ENCODE data around the gene WFIKKN1. TPM values are rescaled to one million over a fixed set of nuclear protein-coding genes. Genes with fewer than 3 reads are reported as not detected.

Gene WFIKKN1
- total and polyA plus RNA-seq, 2 donors from 2014 or later = 0.69 to 1.8 TPM

GRCh38 chr16:679814-680624 is 49.2 kb downstream of the WFIKKN1 start, which contains the start of gene STUB1:
Gene STUB1 (plus strand): TSS chr16:680410. CDS start chr16:680526, 116 bp downstream.
- intact Hi-C loops (cut with DNase I) = no loop called here
- no peaks in the 10 kb centered on the region for H3K27me3 ChIP-seq (ENCODE audit: control insufficient read depth, insufficient read depth, low read length)
- H3K9ac ChIP-seq (ENCODE audit: low read length in 3 of 3) = peak within 1 kb of the TSS; percentile 26 to 71 (median 64)
- FAIRE-seq (no peak), DNase-seq (peak; percentile 91 to 97 (median 94))
- H3K4me1 ChIP-seq (ENCODE audit: control insufficient read depth in 2 of 3, insufficient read depth in 2 of 3, low read depth in 1 of 3, low read length in 3 of 3) = peaks cover 0 to 41% (median 12%) of the 10 kb centered on the region in 3 donors
- peak within 1 kb of the TSS; percentile 61 to 79 (median 77) for H3K4me3 ChIP-seq (ENCODE audit: low read length in 3 of 3)
- H3K27ac ChIP-seq (ENCODE audit: low read depth in 2 of 2, low read length in 2 of 2) = peak within 1 kb of the TSS; percentile 93 to 94
- peaks cover 5 to 19% (median 8%) of the 10 kb centered on the region in 3 donors for H3K36me3 ChIP-seq (ENCODE audit: control insufficient read depth in 2 of 3, insufficient read depth in 3 of 3, low read length in 3 of 3)
- no peak for TF ChIP-seq CTCF (IDR thresholded peaks at IDR 0.05; ENCODE audit: borderline replicate concordance, extremely low read depth, insufficient read depth)
- H3K9me3 ChIP-seq (ENCODE audit: control insufficient read depth in 2 of 3, insufficient read depth in 1 of 3, low read length in 3 of 3) = no peaks in the 10 kb centered on the region

GRCh38 chr16:680625-680945 is 49.8 kb downstream of the WFIKKN1 start:
- intact Hi-C loops (cut with DNase I) = no loop called here
- DNase-seq (no peak), FAIRE-seq (no peak)
- peak overlapping the region; percentile 9 to 51 for H3K27ac ChIP-seq (ENCODE audit: low read depth in 2 of 2, low read length in 2 of 2)
- H3K4me3 ChIP-seq (ENCODE audit: low read length in 3 of 3) = peak overlapping the region; percentile 42 to 79 (median 77)
- H3K9me3 ChIP-seq (ENCODE audit: control insufficient read depth in 2 of 3, insufficient read depth in 1 of 3, low read length in 3 of 3) = no peaks in the 10 kb centered on the region
- H3K4me1 ChIP-seq (ENCODE audit: control insufficient read depth in 2 of 3, insufficient read depth in 2 of 3, low read depth in 1 of 3, low read length in 3 of 3) = peaks cover 0 to 42% (median 12%) of the 10 kb centered on the region in 3 donors
- TF ChIP-seq CTCF (IDR thresholded peaks at IDR 0.05; ENCODE audit: borderline replicate concordance, extremely low read depth, insufficient read depth) = no peak
- peak overlapping the region in 2 of 3 donors; percentile 64 to 71 for H3K9ac ChIP-seq (ENCODE audit: low read length in 3 of 3)
- H3K36me3 ChIP-seq (ENCODE audit: control insufficient read depth in 2 of 3, insufficient read depth in 3 of 3, low read length in 3 of 3) = peaks cover 5 to 19% (median 8%) of the 10 kb centered on the region in 3 donors
- no peaks in the 10 kb centered on the region for H3K27me3 ChIP-seq (ENCODE audit: control insufficient read depth, insufficient read depth, low read length)

GRCh38 chr16:680967-681745 is 50.4 kb downstream of the WFIKKN1 start:
- H3K9me3 ChIP-seq (ENCODE audit: control insufficient read depth in 2 of 3, insufficient read depth in 1 of 3, low read length in 3 of 3) = no peaks in the 10 kb centered on the region
- DNase-seq = no peak
- peak overlapping the region in 2 of 3 donors; percentile 64 to 71 for H3K9ac ChIP-seq (ENCODE audit: low read length in 3 of 3)
- intact Hi-C loops (cut with DNase I) = no loop called here
- TF ChIP-seq CTCF (IDR thresholded peaks at IDR 0.05; ENCODE audit: borderline replicate concordance, extremely low read depth, insufficient read depth) = no peak
- peaks cover 5 to 19% (median 8%) of the 10 kb centered on the region in 3 donors for H3K36me3 ChIP-seq (ENCODE audit: control insufficient read depth in 2 of 3, insufficient read depth in 3 of 3, low read length in 3 of 3)
- H3K4me3 ChIP-seq (ENCODE audit: low read length in 3 of 3) = peak overlapping the region; percentile 42 to 79 (median 77)
- H3K27me3 ChIP-seq (ENCODE audit: control insufficient read depth, insufficient read depth, low read length) = no peaks in the 10 kb centered on the region
- peaks cover 0 to 42% (median 12%) of the 10 kb centered on the region in 3 donors for H3K4me1 ChIP-seq (ENCODE audit: control insufficient read depth in 2 of 3, insufficient read depth in 2 of 3, low read depth in 1 of 3, low read length in 3 of 3)
- FAIRE-seq = no peak
- peak overlapping the region in 1 of 2 donors; percentile 34 for H3K27ac ChIP-seq (ENCODE audit: low read depth in 2 of 2, low read length in 2 of 2)

Data from kidney (tissue), 14 donors.